Activated T-helper 17 cell treated with anti-CD3 and anti-CD28 coated beads, Interleukin-2, amount 50 U/mL, for 72 hours (primary cell): Measurements from ENCODE around the gene CLHC1. TPM values are rescaled to one million over a fixed set of nuclear protein-coding genes. Genes with fewer than 3 reads are reported as not detected.
A peak's percentile ranks its signal among the peaks of the same experiment; 100 is the strongest.
"Not testable (repeated sequence)": the region's sequence is repeated elsewhere in the genome, so short reads cannot be mapped to it uniquely, and the experiment has no call there.

ENCODE experiments used
- ATAC-seq: fragments of 150-1000 bp; cut with Tn5 transposase; replicated peaks from 2 replicates; pipeline ENCODE4 v1.10.0; 2021; ENCODE audit warnings: mild to moderate bottlenecking, moderate library complexity
- H3K27ac Mint-ChIP-seq: one replicate; pipeline ENCODE4 v1.8.0; 2022; ENCODE audit warnings: mixed read lengths
- H3K27me3 Mint-ChIP-seq: one replicate; pipeline ENCODE4 v1.8.0; 2022; ENCODE audit warnings: mixed read lengths
- H3K36me3 Mint-ChIP-seq: one replicate; pipeline ENCODE4 v1.8.0; 2022; ENCODE audit warnings: low read depth, mild to moderate bottlenecking, mixed read lengths
- H3K4me1 Mint-ChIP-seq: one replicate; pipeline ENCODE4 v1.8.0; 2022; ENCODE audit warnings: mixed read lengths
- H3K4me3 Mint-ChIP-seq: one replicate; pipeline ENCODE4 v1.8.0; 2022; ENCODE audit warnings: mild to moderate bottlenecking, mixed read lengths
- H3K9me3 Mint-ChIP-seq: one replicate; pipeline ENCODE4 v1.8.0; 2022; ENCODE audit warnings: mixed read lengths
- total RNA-seq, 2 donors: library from RNA; stranded (reverse); gene quantifications; one replicate each; pipeline ENCODE4 v1.2.3, GENCODE V29; 2022

The CLHC1 gene
- total RNA-seq, 2 donors from 2014 or later = 7.0 to 11.5 TPM

DNA sequence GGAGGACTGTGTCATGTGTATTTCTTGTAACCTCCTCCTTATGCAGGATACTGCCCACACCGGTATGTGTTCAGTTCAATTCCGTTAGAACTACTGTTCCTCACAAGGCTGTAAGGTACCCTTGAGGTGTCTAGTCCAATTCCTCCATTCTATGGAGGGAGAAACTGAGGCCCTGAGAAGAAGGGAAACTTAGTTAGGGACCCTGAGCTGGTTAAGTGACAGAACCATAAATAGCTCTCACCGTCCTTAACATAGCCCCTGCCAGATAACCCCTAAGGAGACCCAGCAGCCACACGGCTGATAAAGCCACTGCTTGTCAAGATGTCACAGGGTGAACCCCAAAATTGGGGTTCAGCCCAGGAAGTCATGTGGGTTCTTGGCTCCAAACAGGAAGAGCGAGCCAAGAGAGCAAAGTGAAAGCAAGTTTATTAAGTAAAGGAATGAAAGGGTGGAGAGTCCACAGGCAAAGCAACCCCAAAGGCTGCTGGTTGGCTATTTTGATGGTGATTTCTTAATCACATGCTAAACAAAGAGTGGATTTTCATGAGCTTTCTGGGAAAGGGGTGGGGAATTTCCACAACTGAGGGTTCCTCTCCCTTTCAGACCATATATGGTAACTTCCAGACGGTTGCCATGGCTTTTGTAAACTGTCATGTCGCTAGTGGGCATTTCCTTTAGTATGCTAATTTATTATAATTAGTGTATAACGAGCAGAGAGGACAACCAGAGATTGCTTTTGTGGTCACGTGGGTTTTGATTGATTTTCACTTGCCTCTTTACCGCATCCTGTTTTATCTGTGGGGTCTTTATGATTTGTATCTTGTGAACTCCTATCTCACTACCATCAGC is 98.4 kb downstream of the CLHC1 start:
- Mint-ChIP-seq H3K27me3 (no peaks in the 10 kb centered on the region), H3K4me1 (peaks cover 14% of the 10 kb centered on the region), H3K27ac (peak overlapping the region; percentile 99), H3K4me3 (peak overlapping the region; percentile 94), H3K36me3 (no peaks in the 10 kb centered on the region), H3K9me3 (peaks cover 4% of the 10 kb centered on the region)
- ATAC-seq = peak; percentile 93

DNA sequence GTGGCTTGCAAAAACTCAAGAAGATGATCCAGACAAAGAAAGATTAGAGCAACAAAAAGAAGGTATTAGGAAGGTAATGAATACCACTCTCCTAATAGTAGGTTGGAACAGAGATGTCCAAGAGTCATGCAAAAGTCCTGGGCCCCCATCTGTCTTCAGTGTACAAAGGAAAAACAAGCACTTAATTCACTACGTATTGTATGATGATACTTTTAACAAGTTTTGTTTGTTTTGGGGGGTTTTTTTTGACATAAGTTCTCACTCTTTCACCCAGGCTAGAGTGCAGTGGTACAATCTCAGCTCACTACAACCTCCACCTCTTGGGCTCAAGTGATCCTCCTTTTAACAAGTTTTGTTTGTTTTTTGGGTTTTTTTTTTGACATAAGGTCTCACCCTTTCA is 101.2 kb downstream of the CLHC1 start:
- Mint-ChIP-seq H3K4me1 (peaks cover 9% of the 10 kb centered on the region), H3K9me3 (peaks cover 4% of the 10 kb centered on the region), H3K27me3 (no peaks in the 10 kb centered on the region), H3K27ac (no peak overlapping the region), H3K36me3 (no peaks in the 10 kb centered on the region), H3K4me3 (no peak overlapping the region)
- ATAC-seq = no peak

DNA sequence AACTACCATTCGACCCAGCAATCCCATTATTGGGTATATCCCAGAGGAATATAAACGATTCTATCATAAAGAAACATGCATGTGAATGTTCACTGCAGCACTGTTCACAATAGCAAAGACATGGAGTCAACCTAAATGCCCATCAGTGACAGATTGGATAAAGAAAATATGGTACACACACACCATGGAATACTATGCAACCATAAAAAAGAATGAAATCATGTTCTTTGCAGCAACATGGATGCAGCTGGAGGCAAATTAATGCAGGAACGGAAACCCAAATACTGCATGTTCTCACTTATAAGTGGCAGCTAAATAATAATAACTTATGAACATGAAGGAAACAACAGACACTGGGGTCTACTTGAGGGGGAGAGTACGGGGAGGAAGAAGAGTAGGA is 105.5 kb downstream of the CLHC1 start:
- not testable (repeated sequence) for H3K4me1 Mint-ChIP-seq, H3K36me3 Mint-ChIP-seq, H3K27me3 Mint-ChIP-seq, ATAC-seq, H3K4me3 Mint-ChIP-seq, H3K27ac Mint-ChIP-seq, H3K9me3 Mint-ChIP-seq

Other genes with a start within 250 kb of the CLHC1 start
- 100 to 1,000 TPM in 1 of 2 donors, 10 to 100 TPM in 1; 74.9 to 131 TPM for gene RTN4, start 181.8 kb downstream of the CLHC1 start, total RNA-seq
- 1,000 to 10,000 TPM; 1,125 to 1,181 TPM for gene RPS27A, start 395 bp upstream of the CLHC1 start, total RNA-seq
- 10 to 100 TPM; 25.8 to 28.4 TPM for gene MTIF2, start 36.9 kb upstream of the CLHC1 start, total RNA-seq
- 10 to 100 TPM in 1 of 2 donors, 1 to 10 TPM in 1; 9.7 to 14.3 TPM for gene CCDC88A, start 187.6 kb upstream of the CLHC1 start, total RNA-seq